Frontal cortex (tissue), 1 donor: Measurements from ENCODE around the gene CDH1. TPM values are rescaled to one million over a fixed set of nuclear protein-coding genes. Genes with fewer than 3 reads are reported as not detected.

Source experiments
- small RNA-seq: library from RNA; depleted of rRNA; stranded (forward); fragments of <200 nt; gene quantifications from one replicate; pipeline ENCODE3, GENCODE V24; 2014
- total RNA-seq: library from RNA; depleted of rRNA; stranded (reverse); fragments of >200 nt; gene quantifications from one replicate; pipeline ENCODE4 v1.2.3, GENCODE V29; 2014

The CDH1 gene
- total RNA-seq, 1 donor from 2014 or later: 1.6 TPM

Small RNA genes lying within 50 kb of the gene (small RNA-seq; reads per million reads assigned to genes)
- gene RNA5SP429: not detected

Other genes starting within 250 kb of the CDH1 start
- 109 TPM for gene ZFP90, start 198.0 kb upstream of the CDH1 start, total RNA-seq
- gene CDH3, start 92.0 kb upstream of the CDH1 start, total RNA-seq: 9.4 TPM
- gene TANGO6, start 106.2 kb downstream of the CDH1 start, total RNA-seq: 31.0 TPM